WTC11 (cell line): ENCODE results near the gene RUNX2. TPM values are rescaled to one million over a fixed set of nuclear protein-coding genes. Genes with fewer than 3 reads are reported as not detected.

ENCODE experiments used
- ATAC-seq: fragments of 200-7000 bp; cut with Tn5 transposase; 2 replicates; pipeline ENCODE4 v1.10.0; 2021; ENCODE audit warnings: mild to moderate bottlenecking, moderate library complexity
- CTCF ChIA-PET: fragments of 300-600 bp; sonication (Branson Sonifier 250); formaldehyde crosslinking; loops from one replicate; lab custom pipeline; 2021; ENCODE audit warnings: antibody characterized with exemption; lab: Charles Lee
- POLR2A ChIA-PET: fragments of 350-600 bp; sonication (Branson Sonifier 250); formaldehyde crosslinking; loops from one replicate; lab custom pipeline; 2021; ENCODE audit warnings: antibody characterized with exemption; lab: Charles Lee
- DNase-seq: peaks from one replicate; pipeline ENCODE4 v3.0.0; 2021; ENCODE audit warnings: low spot score
- H3K27ac Mint-ChIP-seq: 2 replicates; pipeline ENCODE4 v1.8.0; 2021; ENCODE audit warnings: mixed read lengths
- H3K27me3 Mint-ChIP-seq: 2 replicates; pipeline ENCODE4 v1.8.0; 2021; ENCODE audit warnings: low read depth, mild to moderate bottlenecking, moderate library complexity, mixed read lengths
- H3K36me3 Mint-ChIP-seq: 2 replicates; pipeline ENCODE4 v1.8.0; 2021; ENCODE audit warnings: mixed read lengths
- H3K4me1 Mint-ChIP-seq: 2 replicates; pipeline ENCODE4 v1.8.0; 2022; ENCODE audit warnings: mixed read lengths
- H3K4me3 Mint-ChIP-seq: 2 replicates; pipeline ENCODE4 v1.8.0; 2021; ENCODE audit warnings: mild to moderate bottlenecking, moderate library complexity, mixed read lengths
- H3K9me3 Mint-ChIP-seq: 2 replicates; pipeline ENCODE4 v1.8.0; 2021; ENCODE audit warnings: mixed read lengths
- ELF4 ChIP-seq: sonication (generic); formaldehyde crosslinking; IDR thresholded peaks from 2 replicates; pipeline ENCODE4 v1.8.1; 2022; ENCODE audit warnings: low read depth, mild to moderate bottlenecking, moderate library complexity, missing genetic modification reagents
- GRHL2 ChIP-seq: fragments of 250-450 bp; sonication (Bioruptor Pico); IDR thresholded peaks from 2 replicates; pipeline ENCODE4 v1.8.0; 2022; ENCODE audit warnings: mild to moderate bottlenecking, moderate library complexity; ENCODE audit not compliant: insufficient replicate concordance, severe bottlenecking
- JUN ChIP-seq: sonication (generic); formaldehyde crosslinking; IDR thresholded peaks from 2 replicates; pipeline ENCODE4 v1.8.0; 2023; ENCODE audit warnings: mild to moderate bottlenecking, missing genetic modification reagents
- NR2C2 ChIP-seq: sonication (generic); formaldehyde crosslinking; IDR thresholded peaks from 2 replicates; pipeline ENCODE4 v1.8.0; 2022; ENCODE audit warnings: mild to moderate bottlenecking, missing genetic modification reagents
- SMAD3 ChIP-seq: sonication (generic); formaldehyde crosslinking; IDR thresholded peaks from 2 replicates; pipeline ENCODE4 v1.8.0; 2022; ENCODE audit warnings: missing genetic modification reagents, mild to moderate bottlenecking, borderline replicate concordance
- SOX15 ChIP-seq: fragments of 250-450 bp; sonication (Bioruptor Pico); IDR thresholded peaks from 2 replicates; pipeline ENCODE4 v1.9.0; 2021; ENCODE audit warnings: mild to moderate bottlenecking
- SP1 ChIP-seq: sonication (generic); formaldehyde crosslinking; conservative IDR thresholded peaks from 2 replicates; pipeline ENCODE4 v1.8.1; 2022; ENCODE audit warnings: missing genetic modification reagents
- ZBTB21 ChIP-seq: sonication (generic); formaldehyde crosslinking; IDR thresholded peaks from 2 replicates; pipeline ENCODE4 v1.8.1; 2023; ENCODE audit warnings: mild to moderate bottlenecking, missing genetic modification reagents, borderline replicate concordance
- ZNF219 ChIP-seq: sonication (generic); formaldehyde crosslinking; IDR thresholded peaks from 2 replicates; pipeline ENCODE4 v1.8.0; 2023; ENCODE audit warnings: missing genetic modification reagents, mild to moderate bottlenecking, borderline replicate concordance
- ZNF232 ChIP-seq: sonication (generic); formaldehyde crosslinking; IDR thresholded peaks from 2 replicates; pipeline ENCODE4 v1.8.0; 2022; ENCODE audit warnings: mild to moderate bottlenecking, missing genetic modification reagents
- ZNF396 ChIP-seq: fragments of 250-450 bp; sonication (Bioruptor Pico); IDR thresholded peaks from 2 replicates; pipeline ENCODE4 v1.8.0; 2021; ENCODE audit warnings: mild to moderate bottlenecking, moderate library complexity, borderline replicate concordance
- total RNA-seq: library from RNA; stranded (reverse); gene quantifications from 3 replicates; pipeline ENCODE4 v1.2.3, GENCODE V29; 2021
- TF ChIP-seq, protein P1 (sequence below): sonication (generic); formaldehyde crosslinking; IDR thresholded peaks from 2 replicates; pipeline ENCODE4 v1.8.1; 2023; ENCODE audit warnings: mild to moderate bottlenecking, missing genetic modification reagents
- TF ChIP-seq, protein P2 (sequence below): sonication (generic); formaldehyde crosslinking; conservative IDR thresholded peaks from 2 replicates; pipeline ENCODE4 v1.8.1; 2023; ENCODE audit warnings: mild to moderate bottlenecking, low read depth, missing genetic modification reagents, moderate library complexity
- TF ChIP-seq, protein P3 (sequence below): sonication (generic); formaldehyde crosslinking; IDR thresholded peaks from 2 replicates; pipeline ENCODE4 v1.8.0; 2023; ENCODE audit warnings: missing genetic modification reagents
- TF ChIP-seq, protein P4 (sequence below): sonication (generic); formaldehyde crosslinking; IDR thresholded peaks from 2 replicates; pipeline ENCODE4 v1.8.0; 2023; ENCODE audit warnings: missing genetic modification reagents, mild to moderate bottlenecking, borderline replicate concordance
- TF ChIP-seq, protein P5 (sequence below): sonication (generic); formaldehyde crosslinking; conservative IDR thresholded peaks from 2 replicates; pipeline ENCODE4 v1.8.1; 2022; ENCODE audit warnings: mild to moderate bottlenecking, missing genetic modification reagents
- TF ChIP-seq, protein P6 (sequence below): fragments of 250-450 bp; sonication (Bioruptor Pico); IDR thresholded peaks from 2 replicates; pipeline ENCODE4 v1.8.0; 2021; ENCODE audit warnings: mild to moderate bottlenecking
- TF ChIP-seq, protein P7 (sequence below): sonication (generic); formaldehyde crosslinking; IDR thresholded peaks from 2 replicates; pipeline ENCODE4 v1.8.1; 2023; ENCODE audit warnings: mild to moderate bottlenecking, missing genetic modification reagents, borderline replicate concordance

Gene RUNX2
- total RNA-seq, 1 experiment from 2014 or later: 0.28 TPM

DNA sequence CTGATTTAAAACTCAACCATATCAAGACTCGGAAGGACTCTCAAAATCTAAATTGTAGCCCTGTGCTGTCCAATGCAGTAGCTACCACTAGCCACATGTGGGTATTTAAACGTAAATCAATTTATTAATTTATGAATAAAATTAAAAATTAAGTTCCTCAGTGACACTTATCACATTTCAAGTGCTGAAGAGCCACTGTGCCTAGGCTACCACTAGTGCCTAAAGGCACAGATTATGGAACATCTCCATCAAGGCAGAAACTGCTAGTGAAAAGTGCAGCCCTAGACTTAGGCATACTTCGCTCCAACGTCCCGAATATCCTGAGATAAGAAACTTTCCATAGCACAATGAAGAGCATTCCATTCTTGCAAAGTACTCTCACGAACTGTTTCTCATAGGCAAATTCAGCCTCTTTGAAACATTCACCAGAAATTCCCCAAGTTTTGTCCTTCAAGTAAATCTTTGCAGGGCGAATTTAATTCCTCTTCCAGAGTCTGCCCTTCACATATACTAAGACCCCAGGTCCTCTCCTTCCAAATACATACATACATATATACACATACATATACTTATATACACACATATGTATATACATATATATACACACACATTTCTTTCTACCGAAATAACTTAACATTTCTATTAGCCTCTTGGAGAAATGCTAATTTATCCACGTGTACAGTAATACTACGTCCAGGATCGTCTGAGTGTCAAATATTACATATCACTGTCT is 48.3 kb downstream of the RUNX2 start:
- H3K4me3 Mint-ChIP-seq: peak overlapping the region; percentile 92
- H3K27ac Mint-ChIP-seq: peak overlapping the region; percentile 96
- H3K36me3 Mint-ChIP-seq: no peaks in the 10 kb centered on the region
- TF ChIP-seq SMAD3 (CRISPR knock-in tag) (no peak), NR2C2 (CRISPR knock-in tag) (no peak), ZNF396 (no peak), ZNF232 (CRISPR knock-in tag) (no peak)
- TF ChIP-seq, protein P1, sequence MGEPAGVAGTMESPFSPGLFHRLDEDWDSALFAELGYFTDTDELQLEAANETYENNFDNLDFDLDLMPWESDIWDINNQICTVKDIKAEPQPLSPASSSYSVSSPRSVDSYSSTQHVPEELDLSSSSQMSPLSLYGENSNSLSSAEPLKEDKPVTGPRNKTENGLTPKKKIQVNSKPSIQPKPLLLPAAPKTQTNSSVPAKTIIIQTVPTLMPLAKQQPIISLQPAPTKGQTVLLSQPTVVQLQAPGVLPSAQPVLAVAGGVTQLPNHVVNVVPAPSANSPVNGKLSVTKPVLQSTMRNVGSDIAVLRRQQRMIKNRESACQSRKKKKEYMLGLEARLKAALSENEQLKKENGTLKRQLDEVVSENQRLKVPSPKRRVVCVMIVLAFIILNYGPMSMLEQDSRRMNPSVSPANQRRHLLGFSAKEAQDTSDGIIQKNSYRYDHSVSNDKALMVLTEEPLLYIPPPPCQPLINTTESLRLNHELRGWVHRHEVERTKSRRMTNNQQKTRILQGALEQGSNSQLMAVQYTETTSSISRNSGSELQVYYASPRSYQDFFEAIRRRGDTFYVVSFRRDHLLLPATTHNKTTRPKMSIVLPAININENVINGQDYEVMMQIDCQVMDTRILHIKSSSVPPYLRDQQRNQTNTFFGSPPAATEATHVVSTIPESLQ: no peak
- TF ChIP-seq, all 79 proteins: peak for 0
- DNase-seq (no peak), ATAC-seq (no peak)
- ChIA-PET CTCF (interaction anchor here (2.8 kb wide), 1 partner anchor 901 kb away, joined by 13 read pairs; no protein-coding TSS in a partner anchor), POLR2A (no interaction called here)
- H3K9me3 Mint-ChIP-seq: no peaks in the 10 kb centered on the region
- H3K4me1 Mint-ChIP-seq: peaks cover 17% of the 10 kb centered on the region
- no peaks in the 10 kb centered on the region for H3K27me3 Mint-ChIP-seq

DNA sequence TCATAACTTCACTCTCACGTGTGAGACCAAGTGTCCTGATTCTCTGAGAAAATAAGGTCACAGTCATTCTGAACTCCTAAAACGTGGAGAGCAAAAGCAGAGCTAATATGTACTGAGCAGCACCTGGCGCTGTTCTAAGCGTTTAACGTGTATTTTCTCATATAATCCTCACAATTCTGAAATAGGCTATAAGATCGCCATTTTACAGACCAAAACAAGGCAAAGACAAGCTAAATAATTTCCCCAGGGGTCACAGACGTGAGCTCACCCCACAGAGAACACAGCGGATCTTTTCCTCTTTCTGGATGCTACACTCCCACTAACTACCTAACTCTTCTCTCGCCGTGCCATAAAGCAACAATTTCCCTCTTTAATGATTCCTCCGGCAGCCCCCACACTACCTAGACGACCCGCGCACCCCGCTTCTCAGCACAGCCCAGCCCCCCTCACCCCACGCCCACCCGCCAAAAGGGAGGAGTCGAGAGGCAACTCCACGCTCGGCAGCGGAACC is 49.0 kb downstream of the RUNX2 start:
- ChIA-PET CTCF (interaction anchor here (2.8 kb wide), 1 partner anchor 902 kb away, joined by 13 read pairs; no protein-coding TSS in a partner anchor), POLR2A (no interaction called here)
- Mint-ChIP-seq H3K4me3 (peak overlapping the region; percentile 92), H3K36me3 (no peaks in the 10 kb centered on the region), H3K27me3 (no peaks in the 10 kb centered on the region), H3K9me3 (no peaks in the 10 kb centered on the region), H3K4me1 (peaks cover 17% of the 10 kb centered on the region), H3K27ac (peak overlapping the region; percentile 96)
- ATAC-seq: no peak
- DNase-seq: no peak
- TF ChIP-seq GRHL2 (no peak), SP1 (CRISPR knock-in tag) (no peak; the same call in 1 of the 2 replicates), ELF4 (no peak), SOX15 (no peak), JUN (CRISPR knock-in tag) (no peak), ZBTB21 (CRISPR knock-in tag) (no peak), ZNF219 (CRISPR knock-in tag) (no peak)
- TF ChIP-seq, protein P2, sequence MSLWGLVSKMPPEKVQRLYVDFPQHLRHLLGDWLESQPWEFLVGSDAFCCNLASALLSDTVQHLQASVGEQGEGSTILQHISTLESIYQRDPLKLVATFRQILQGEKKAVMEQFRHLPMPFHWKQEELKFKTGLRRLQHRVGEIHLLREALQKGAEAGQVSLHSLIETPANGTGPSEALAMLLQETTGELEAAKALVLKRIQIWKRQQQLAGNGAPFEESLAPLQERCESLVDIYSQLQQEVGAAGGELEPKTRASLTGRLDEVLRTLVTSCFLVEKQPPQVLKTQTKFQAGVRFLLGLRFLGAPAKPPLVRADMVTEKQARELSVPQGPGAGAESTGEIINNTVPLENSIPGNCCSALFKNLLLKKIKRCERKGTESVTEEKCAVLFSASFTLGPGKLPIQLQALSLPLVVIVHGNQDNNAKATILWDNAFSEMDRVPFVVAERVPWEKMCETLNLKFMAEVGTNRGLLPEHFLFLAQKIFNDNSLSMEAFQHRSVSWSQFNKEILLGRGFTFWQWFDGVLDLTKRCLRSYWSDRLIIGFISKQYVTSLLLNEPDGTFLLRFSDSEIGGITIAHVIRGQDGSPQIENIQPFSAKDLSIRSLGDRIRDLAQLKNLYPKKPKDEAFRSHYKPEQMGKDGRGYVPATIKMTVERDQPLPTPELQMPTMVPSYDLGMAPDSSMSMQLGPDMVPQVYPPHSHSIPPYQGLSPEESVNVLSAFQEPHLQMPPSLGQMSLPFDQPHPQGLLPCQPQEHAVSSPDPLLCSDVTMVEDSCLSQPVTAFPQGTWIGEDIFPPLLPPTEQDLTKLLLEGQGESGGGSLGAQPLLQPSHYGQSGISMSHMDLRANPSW (CRISPR knock-in tag): no peak
- TF ChIP-seq, protein P3, sequence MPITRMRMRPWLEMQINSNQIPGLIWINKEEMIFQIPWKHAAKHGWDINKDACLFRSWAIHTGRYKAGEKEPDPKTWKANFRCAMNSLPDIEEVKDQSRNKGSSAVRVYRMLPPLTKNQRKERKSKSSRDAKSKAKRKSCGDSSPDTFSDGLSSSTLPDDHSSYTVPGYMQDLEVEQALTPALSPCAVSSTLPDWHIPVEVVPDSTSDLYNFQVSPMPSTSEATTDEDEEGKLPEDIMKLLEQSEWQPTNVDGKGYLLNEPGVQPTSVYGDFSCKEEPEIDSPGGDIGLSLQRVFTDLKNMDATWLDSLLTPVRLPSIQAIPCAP (CRISPR knock-in tag): no peak
- TF ChIP-seq, protein P4, sequence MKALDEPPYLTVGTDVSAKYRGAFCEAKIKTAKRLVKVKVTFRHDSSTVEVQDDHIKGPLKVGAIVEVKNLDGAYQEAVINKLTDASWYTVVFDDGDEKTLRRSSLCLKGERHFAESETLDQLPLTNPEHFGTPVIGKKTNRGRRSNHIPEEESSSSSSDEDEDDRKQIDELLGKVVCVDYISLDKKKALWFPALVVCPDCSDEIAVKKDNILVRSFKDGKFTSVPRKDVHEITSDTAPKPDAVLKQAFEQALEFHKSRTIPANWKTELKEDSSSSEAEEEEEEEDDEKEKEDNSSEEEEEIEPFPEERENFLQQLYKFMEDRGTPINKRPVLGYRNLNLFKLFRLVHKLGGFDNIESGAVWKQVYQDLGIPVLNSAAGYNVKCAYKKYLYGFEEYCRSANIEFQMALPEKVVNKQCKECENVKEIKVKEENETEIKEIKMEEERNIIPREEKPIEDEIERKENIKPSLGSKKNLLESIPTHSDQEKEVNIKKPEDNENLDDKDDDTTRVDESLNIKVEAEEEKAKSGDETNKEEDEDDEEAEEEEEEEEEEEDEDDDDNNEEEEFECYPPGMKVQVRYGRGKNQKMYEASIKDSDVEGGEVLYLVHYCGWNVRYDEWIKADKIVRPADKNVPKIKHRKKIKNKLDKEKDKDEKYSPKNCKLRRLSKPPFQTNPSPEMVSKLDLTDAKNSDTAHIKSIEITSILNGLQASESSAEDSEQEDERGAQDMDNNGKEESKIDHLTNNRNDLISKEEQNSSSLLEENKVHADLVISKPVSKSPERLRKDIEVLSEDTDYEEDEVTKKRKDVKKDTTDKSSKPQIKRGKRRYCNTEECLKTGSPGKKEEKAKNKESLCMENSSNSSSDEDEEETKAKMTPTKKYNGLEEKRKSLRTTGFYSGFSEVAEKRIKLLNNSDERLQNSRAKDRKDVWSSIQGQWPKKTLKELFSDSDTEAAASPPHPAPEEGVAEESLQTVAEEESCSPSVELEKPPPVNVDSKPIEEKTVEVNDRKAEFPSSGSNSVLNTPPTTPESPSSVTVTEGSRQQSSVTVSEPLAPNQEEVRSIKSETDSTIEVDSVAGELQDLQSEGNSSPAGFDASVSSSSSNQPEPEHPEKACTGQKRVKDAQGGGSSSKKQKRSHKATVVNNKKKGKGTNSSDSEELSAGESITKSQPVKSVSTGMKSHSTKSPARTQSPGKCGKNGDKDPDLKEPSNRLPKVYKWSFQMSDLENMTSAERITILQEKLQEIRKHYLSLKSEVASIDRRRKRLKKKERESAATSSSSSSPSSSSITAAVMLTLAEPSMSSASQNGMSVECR (CRISPR knock-in tag): no peak
- TF ChIP-seq, protein P5, sequence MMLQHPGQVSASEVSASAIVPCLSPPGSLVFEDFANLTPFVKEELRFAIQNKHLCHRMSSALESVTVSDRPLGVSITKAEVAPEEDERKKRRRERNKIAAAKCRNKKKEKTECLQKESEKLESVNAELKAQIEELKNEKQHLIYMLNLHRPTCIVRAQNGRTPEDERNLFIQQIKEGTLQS: no peak
- TF ChIP-seq, protein P6, sequence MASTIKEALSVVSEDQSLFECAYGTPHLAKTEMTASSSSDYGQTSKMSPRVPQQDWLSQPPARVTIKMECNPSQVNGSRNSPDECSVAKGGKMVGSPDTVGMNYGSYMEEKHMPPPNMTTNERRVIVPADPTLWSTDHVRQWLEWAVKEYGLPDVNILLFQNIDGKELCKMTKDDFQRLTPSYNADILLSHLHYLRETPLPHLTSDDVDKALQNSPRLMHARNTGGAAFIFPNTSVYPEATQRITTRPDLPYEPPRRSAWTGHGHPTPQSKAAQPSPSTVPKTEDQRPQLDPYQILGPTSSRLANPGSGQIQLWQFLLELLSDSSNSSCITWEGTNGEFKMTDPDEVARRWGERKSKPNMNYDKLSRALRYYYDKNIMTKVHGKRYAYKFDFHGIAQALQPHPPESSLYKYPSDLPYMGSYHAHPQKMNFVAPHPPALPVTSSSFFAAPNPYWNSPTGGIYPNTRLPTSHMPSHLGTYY (CRISPR knock-in tag): no peak
- TF ChIP-seq, protein P7, sequence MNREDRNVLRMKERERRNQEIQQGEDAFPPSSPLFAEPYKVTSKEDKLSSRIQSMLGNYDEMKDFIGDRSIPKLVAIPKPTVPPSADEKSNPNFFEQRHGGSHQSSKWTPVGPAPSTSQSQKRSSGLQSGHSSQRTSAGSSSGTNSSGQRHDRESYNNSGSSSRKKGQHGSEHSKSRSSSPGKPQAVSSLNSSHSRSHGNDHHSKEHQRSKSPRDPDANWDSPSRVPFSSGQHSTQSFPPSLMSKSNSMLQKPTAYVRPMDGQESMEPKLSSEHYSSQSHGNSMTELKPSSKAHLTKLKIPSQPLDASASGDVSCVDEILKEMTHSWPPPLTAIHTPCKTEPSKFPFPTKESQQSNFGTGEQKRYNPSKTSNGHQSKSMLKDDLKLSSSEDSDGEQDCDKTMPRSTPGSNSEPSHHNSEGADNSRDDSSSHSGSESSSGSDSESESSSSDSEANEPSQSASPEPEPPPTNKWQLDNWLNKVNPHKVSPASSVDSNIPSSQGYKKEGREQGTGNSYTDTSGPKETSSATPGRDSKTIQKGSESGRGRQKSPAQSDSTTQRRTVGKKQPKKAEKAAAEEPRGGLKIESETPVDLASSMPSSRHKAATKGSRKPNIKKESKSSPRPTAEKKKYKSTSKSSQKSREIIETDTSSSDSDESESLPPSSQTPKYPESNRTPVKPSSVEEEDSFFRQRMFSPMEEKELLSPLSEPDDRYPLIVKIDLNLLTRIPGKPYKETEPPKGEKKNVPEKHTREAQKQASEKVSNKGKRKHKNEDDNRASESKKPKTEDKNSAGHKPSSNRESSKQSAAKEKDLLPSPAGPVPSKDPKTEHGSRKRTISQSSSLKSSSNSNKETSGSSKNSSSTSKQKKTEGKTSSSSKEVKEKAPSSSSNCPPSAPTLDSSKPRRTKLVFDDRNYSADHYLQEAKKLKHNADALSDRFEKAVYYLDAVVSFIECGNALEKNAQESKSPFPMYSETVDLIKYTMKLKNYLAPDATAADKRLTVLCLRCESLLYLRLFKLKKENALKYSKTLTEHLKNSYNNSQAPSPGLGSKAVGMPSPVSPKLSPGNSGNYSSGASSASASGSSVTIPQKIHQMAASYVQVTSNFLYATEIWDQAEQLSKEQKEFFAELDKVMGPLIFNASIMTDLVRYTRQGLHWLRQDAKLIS (CRISPR knock-in tag): no peak
